Subcutaneous abdominal adipose tissue (tissue), 5 donors: ENCODE data around the gene NODAL.

Experiments
- H3K27ac ChIP-seq: one replicate; pipeline ENCODE4 v1.7.0; 2013; ENCODE audit warnings: low read depth, mild to moderate bottlenecking, inconsistent platforms, low read length, moderate library complexity
- H3K27me3 ChIP-seq, 5 donors: one replicate each; pipeline ENCODE4 v1.7.0; 2013; ENCODE audit warnings: low read length in 5 of 5, inconsistent platforms in 1 of 5; ENCODE audit not compliant: control insufficient read depth in 5 of 5, insufficient read depth in 4 of 5
- H3K36me3 ChIP-seq, 5 donors: one replicate each; pipeline ENCODE4 v1.7.0; 2013; ENCODE audit warnings: low read length in 5 of 5; ENCODE audit not compliant: control insufficient read depth in 5 of 5, insufficient read depth in 5 of 5
- H3K4me1 ChIP-seq, 5 donors: one replicate each; pipeline ENCODE4 v1.7.0; 2013; ENCODE audit warnings: low read length in 5 of 5, mild to moderate bottlenecking in 3 of 5, moderate library complexity in 1 of 5; ENCODE audit not compliant: control insufficient read depth in 5 of 5, insufficient read depth in 5 of 5
- H3K4me3 ChIP-seq, 5 donors: one replicate each; pipeline ENCODE4 v1.7.0; 2013; ENCODE audit warnings: low read length in 5 of 5, low read depth in 1 of 5
- H3K9ac ChIP-seq, 5 donors: one replicate each; pipeline ENCODE4 v1.7.0; 2013; ENCODE audit warnings: low read length in 5 of 5, mild to moderate bottlenecking in 4 of 5, moderate library complexity in 3 of 5
- H3K9me3 ChIP-seq, 5 donors: one replicate each; pipeline ENCODE4 v1.7.0; 2013; ENCODE audit warnings: low read length in 5 of 5; ENCODE audit not compliant: control insufficient read depth in 5 of 5
- donor health status: healthy.
- donor health status: healthy.
- donor health status: healthy.
- donor health status: healthy.
- donor health status: healthy.

Gene NODAL

DNA sequence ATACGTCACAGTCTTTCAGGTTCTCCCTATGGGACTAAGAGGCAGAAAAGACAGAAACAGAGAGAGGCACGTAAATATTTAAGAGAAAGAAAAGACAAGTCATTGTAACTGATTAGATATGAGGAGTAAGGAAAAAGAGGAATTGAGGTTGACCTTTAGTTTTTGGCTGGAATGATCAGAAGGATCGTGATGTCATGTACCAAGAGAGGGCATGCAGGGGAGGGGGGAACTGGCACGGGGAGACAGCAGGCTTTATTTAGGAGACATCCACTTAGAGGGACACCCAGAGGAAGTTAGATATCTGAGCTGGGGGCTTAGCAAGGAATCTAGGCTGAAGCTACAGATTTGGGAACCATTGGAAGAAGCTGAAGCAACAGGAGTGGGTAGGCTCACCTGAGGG is 49.8 kb downstream of the NODAL start:
- H3K36me3 ChIP-seq, result no peaks in the 10 kb centered on the region
- no peak overlapping the region for H3K9ac ChIP-seq
- no peaks in the 10 kb centered on the region for H3K27me3 ChIP-seq
- H3K27ac ChIP-seq, result no peak overlapping the region
- H3K4me1 ChIP-seq, result peaks cover 0 to 4% (median 0%) of the 10 kb centered on the region in 5 donors
- no peak overlapping the region for H3K4me3 ChIP-seq
- no peaks in the 10 kb centered on the region for H3K9me3 ChIP-seq
